NAMALWA (cell line): ENCODE results near the gene PRKAG3.

Experiments used
- DNase-seq: peaks from one replicate; pipeline ENCODE4 v3.0.0-alpha.2; 2015; ENCODE audit warnings: low spot score

PRKAG3 gene

GRCh38 chr2:218839888-218840287 is 8.3 kb upstream of the PRKAG3 start:
- no peak for DNase-seq

GRCh38 chr2:218839430-218839829 is 7.8 kb upstream of the PRKAG3 start:
- DNase-seq: no peak

DNA sequence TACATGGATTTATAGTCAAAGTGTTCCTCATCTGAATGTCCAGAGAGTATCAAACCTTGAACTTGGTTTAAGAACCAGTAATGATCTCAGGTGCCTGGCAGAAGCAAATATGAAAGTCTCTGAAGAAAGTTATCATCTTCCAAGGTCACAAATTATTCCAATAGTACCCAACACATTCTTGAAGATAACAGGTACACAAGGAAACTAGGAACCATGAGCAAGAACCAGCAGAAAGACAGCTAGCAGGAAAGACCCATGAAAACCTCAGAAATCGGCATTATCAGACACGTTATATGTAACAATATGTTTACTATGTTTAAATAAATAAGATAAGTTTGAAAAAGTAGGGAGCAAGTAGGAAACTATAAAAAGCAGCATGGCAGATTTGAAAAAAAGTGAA is 5.9 kb upstream of the PRKAG3 start:
- no peak for DNase-seq

DNA sequence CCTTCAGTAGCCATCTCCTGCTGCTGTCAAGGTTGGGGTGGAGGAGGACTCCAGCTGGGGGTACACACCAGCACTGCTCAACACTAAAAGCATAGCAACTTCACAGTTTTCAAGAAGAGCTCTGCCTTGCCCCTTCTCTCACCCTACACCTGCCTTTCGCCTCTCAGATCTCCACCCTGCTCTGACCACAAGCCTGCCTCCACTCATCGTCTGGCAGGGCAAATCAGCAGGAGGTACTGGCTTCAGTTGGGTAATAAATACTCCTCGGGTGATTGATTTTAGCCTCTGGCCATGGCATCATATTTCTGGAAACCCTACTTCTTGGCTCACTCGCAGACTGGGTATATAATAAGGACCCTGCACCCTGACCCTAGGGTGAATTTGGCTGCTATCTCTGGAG is 3.1 kb upstream of the PRKAG3 start:
- DNase-seq: no peak

- no peak for DNase-seq
Measured at GRCh38 chr2:218833023-218833609, 1.5 kb upstream of the PRKAG3 start.

DNA sequence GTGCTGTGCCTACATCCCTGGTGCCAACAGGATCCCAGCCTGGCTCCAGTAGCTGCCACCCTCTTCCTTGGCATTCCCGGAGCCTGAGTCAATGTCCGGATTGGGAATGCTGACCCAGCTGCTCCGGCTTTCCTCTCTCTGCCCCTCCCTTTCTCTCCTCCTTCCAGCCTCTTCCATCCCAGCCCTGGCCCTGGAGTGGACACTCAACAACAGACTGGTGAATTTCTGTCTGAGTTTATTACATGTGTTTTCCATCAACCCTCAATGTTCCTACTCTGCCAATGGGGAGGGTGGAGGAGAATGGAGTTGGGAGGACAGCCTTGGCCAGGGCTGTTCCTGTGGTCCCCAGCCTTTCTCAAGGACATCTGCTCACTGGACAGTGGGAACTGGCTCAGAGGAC is 917 bp upstream of the PRKAG3 start:
- DNase-seq: no peak

GRCh38 chr2:218832081-218832480 is 478 bp upstream of the PRKAG3 start:
- no peak for DNase-seq

DNA sequence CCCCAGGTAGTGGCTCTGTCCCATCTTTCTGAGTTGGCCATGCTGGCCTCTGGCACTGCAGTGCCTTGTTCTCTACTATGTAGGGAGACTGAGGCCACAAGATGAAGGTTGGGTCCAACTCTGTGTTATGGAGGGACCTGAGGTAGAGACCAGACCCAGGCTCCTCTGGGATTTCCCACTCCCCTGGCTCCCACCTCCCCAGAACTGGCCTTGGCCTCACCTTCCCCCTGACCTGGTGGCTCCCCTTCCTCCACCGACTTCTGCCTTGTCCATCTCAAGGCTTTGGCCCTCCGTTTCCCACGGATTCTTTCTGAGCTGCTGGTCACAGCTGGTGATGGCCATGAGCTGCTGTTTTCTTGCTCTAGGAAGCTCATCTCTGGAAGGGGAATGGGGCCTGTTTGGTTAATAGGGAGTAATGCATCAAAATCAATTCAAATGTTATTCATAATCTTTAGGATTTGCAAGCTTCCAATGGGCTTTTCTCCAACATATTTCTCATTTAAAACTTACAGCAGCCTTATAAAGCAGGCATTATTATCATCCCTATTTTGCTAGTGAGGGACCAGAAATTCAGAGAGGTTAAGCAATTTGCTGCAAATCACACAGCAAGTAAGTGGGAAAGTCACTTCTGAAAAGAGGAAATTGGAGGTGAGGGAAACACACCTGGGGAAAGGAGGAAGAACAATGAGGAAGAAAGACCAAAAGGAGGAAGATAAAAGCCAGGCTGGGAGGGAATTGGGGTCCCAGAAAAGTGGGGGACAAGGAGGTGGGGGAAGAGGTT is 887 bp downstream of the PRKAG3 start:
- DNase-seq: no peak

- DNase-seq: no peak
Measured at GRCh38 chr2:218829868-218830451, 1.6 kb downstream of the PRKAG3 start.

DNA sequence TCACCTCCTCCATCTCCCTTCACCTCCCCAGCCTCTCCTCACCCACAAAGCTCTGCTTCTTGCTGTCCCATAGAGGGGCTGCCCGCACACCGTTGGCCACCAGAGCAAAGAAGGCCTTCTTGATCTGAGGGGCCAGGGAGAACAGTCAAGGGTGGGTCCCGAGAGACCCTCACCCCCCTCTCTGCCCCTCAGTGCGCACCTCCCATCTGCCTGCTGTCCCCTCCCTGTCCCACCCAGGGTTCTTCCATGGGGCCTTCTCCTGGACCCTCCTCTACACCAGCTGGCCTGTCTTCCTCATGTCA is 3.2 kb downstream of the PRKAG3 start:
- DNase-seq: no peak

- no peak for DNase-seq
Measured at GRCh38 chr2:218827701-218828476, 3.7 kb downstream of the PRKAG3 start.

GRCh38 chr2:218826791-218827190 is 4.8 kb downstream of the PRKAG3 start:
- DNase-seq: no peak

DNA sequence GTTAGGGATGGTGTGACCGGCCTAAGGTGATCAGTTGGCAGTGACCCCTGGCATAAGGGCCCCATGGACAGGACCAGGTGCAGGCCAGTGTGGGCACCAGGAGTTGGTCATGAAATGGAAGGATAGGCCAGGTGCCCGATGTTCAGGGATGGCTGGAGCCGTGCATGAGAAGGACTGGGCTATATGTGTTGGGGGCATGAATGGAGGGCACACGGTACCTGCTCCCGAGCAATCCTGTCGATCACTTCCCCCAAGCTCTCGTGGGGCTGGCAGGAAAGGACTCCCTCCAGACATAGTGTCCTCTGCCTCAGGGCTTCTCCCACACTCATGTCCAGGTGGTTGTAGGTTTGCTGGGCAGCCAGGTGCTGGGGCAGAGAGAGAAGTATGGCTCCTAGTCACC is 7.6 kb downstream of the PRKAG3 start:
- DNase-seq: no peak

DNA sequence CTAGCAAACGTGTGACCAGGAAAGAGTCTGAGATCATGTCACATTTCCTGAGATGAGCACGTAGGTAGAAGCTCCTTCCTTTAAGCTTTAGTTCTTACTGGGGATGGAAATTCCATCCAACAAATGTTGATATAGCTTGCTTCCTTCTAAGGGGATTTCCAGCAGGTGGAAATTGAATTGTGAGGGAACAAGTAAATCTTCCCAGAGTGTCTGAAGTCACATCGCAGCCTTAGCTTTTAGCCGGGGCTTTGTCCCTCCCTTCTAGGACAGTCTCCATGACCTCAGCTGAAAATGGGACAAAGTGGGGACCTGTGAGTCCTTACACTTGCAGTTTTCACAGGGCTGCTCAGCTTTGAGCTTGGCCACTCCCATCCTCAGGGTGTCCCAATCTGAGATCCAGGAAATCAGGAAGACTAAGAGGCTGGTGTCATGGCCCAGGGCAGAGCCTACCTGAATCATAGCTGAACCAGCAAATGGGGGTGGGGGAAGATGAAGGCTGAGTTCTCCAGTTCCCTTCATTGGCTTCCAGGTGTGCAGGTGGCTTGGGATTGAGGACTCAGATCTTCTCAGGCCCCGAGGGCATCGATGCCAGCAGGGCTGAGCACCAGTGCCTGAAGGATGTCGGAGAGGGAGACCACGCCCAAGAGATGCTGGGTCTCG is 8.3 kb downstream of the PRKAG3 start:
- no peak for DNase-seq

- DNase-seq: no peak
Measured at GRCh38 chr2:218822622-218823021, 9.0 kb downstream of the PRKAG3 start.

GRCh38 chr2:218821605-218822211 is 9.9 kb downstream of the PRKAG3 start:
- no peak for DNase-seq

DNA sequence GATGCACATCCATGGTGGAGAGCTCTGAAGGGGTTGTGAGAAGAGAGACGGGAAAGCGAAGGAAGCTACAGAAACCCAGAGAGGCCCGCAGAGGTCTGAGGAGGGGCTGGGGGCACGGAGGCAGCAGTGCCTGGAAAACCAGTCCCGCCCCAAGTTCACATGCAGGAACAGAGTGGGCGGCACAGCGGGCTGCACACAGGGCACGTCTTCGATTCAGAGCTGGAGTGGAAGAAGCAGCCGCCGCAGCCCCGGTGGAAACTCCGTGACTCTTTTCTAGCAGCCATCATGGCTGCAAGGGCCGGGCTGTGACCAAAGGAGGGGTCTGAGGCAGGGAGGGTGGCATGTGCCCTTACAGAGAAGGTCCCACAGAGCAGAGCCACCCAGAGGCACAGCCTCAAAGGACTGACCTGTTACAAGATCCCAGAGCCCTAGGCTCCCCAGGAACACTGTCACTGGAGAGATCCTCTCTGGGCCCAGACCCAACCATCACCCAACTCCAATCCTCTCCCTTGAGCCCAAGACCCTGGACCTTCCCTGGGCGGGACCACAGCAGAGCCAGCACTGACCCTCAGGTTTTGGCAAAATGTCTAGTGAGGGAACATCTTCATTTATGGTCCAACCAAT is 10.7 kb downstream of the PRKAG3 start:
- DNase-seq: no peak

GRCh38 chr2:218819093-218819492 is 12.5 kb downstream of the PRKAG3 start:
- no peak for DNase-seq

DNA sequence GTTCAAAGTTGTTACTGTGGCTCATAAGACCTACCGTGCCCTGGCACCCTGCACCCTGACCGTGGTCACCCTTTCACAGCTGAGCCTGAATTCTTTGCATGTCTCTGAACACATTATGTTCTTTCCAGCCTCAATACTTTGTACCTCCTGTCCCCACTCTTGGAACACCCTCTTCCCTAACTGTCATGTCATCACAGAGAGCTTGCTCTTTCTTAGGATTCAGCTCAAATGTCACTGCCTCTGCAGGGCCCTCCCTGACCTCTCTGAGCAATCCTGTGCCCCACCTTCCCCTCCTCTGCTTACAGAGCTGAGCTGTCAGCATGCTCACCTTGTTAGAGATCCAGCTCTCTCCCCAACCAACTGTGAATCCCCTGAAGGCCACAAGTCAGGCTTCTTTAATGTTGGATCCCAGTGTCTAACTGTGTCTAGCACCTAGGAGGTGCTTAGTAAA is 15.0 kb downstream of the PRKAG3 start:
- DNase-seq: no peak

- DNase-seq: no peak
Measured at GRCh38 chr2:218815649-218816048, 16.0 kb downstream of the PRKAG3 start.

DNA sequence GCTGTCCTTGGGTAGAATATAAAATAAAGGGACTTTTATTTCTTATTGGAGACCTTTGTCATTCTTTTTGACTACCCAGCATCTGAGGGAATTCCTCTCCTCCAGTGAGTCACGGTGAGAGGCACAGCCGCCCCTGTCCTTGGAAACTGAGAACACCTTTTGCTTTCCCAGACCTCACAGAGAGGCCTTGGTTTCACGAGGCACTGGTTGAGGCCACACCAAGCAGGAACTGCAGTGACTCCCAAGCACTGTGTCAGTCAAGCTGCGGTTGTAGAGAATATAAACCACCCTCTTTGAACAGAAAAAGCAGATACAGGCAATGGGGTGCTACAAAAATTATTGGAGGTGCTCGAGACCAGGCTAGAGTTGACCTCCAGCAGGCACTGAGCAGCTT is 16.4 kb downstream of the PRKAG3 start:
- DNase-seq: no peak
